H1 (cell line): ENCODE results near the gene CEL. TPM values are rescaled to one million over a fixed set of nuclear protein-coding genes. Genes with fewer than 3 reads are reported as not detected.
"Not testable (repeated sequence)": the region's sequence is repeated elsewhere in the genome, so short reads cannot be mapped to it uniquely, and the experiment has no call there.

Experiments
- CTCF ChIA-PET: fragments of 300-600 bp; sonication (Branson Sonifier 250); formaldehyde crosslinking; loops from one replicate; lab custom pipeline; 2021; ENCODE audit not compliant: partially characterized antibody; lab: Charles Lee
- POLR2A ChIA-PET: fragments of 300-600 bp; sonication (Branson Sonifier 250); formaldehyde crosslinking; loops from one replicate; lab custom pipeline; 2021; ENCODE audit warnings: inconsistent platforms; ENCODE audit not compliant: partially characterized antibody; lab: Charles Lee
- DNase-seq, 2 experiments: peaks; one replicate each; pipeline versions ENCODE4 v3.0.0 to v3.0.0-alpha.2; 2010 to 2022; ENCODE audit warnings: low spot score in 2 of 2, low read depth in 1 of 2, mixed read lengths in 1 of 2
- FAIRE-seq: peaks from 2 replicates; lab custom pipeline; 2011; peaks lifted over from hg19 to GRCh38; lab: Jason Lieb, UNC
- H2AFZ ChIP-seq: 2 replicates; pipeline ENCODE4 v1.8.1; 2012; ENCODE audit warnings: low read length, inconsistent platforms
- H2AK5ac ChIP-seq: 2 replicates; pipeline ENCODE4 v1.6.1; 2013; ENCODE audit warnings: low read depth, low read length
- H2BK120ac ChIP-seq: replicated peaks from 2 replicates; pipeline ENCODE3; 2013; ENCODE audit warnings: low read depth, low read length, inconsistent platforms
- H2BK12ac ChIP-seq: 2 replicates; pipeline ENCODE4 v1.6.1; 2013; ENCODE audit warnings: low read depth, low read length
- H2BK15ac ChIP-seq: 2 replicates; pipeline ENCODE4 v1.6.1; 2013; ENCODE audit warnings: low read length
- H2BK20ac ChIP-seq: 2 replicates; pipeline ENCODE4 v1.6.1; 2013; ENCODE audit warnings: low read length
- H2BK5ac ChIP-seq: 2 replicates; pipeline ENCODE4 v1.6.1; 2013; ENCODE audit warnings: low read depth, low read length
- H3K14ac ChIP-seq: 2 replicates; pipeline ENCODE4 v1.6.1; 2013; ENCODE audit warnings: inconsistent platforms; ENCODE audit not compliant: insufficient read length
- H3K18ac ChIP-seq: 2 replicates; pipeline ENCODE4 v1.6.1; 2013; ENCODE audit warnings: low read length; ENCODE audit errors: extremely low read depth
- H3K23ac ChIP-seq: 2 replicates; pipeline ENCODE4 v1.6.1; 2013; ENCODE audit warnings: inconsistent platforms; ENCODE audit not compliant: insufficient read length
- H3K23me2 ChIP-seq: 2 replicates; pipeline ENCODE4 v1.6.1; 2013; ENCODE audit warnings: low read depth, low read length
- H3K27ac ChIP-seq: 2 replicates; pipeline ENCODE4 v1.6.1; 2011; ENCODE audit warnings: low read depth, low read length, inconsistent platforms
- H3K27me3 ChIP-seq, 4 experiments: replicated peaks in 1 of 4; 1 replicate in 1 of 4; 2 replicates in 3 of 4; pipeline versions ENCODE4 v1.6.1 to v1.8.1; 2011 to 2013; ENCODE audit warnings: low read length in 3 of 4, mild to moderate bottlenecking in 3 of 4, inconsistent platforms in 2 of 4, mixed read lengths in 2 of 4, moderate library complexity in 1 of 4; ENCODE audit not compliant: control insufficient read depth in 3 of 4, insufficient read depth in 3 of 4; ENCODE audit errors: extremely low read depth in 1 of 4
- H3K36me3 ChIP-seq, 4 experiments: 2 replicates each; pipeline versions ENCODE4 v1.6.1 to v1.8.1; 2011 to 2013; ENCODE audit warnings: mild to moderate bottlenecking in 4 of 4, low read length in 3 of 4, moderate library complexity in 2 of 4, control low read depth in 1 of 4, inconsistent platforms in 1 of 4; ENCODE audit not compliant: insufficient read depth in 4 of 4, control insufficient read depth in 2 of 4
- H3K4ac ChIP-seq: replicated peaks from 2 replicates; pipeline ENCODE3; 2013; ENCODE audit warnings: low read length, low read depth, mixed read lengths, inconsistent platforms; ENCODE audit not compliant: insufficient read length
- H3K4me1 ChIP-seq, 4 experiments: replicated peaks in 1 of 4; 1 replicate in 1 of 4; 2 replicates in 3 of 4; pipeline versions ENCODE4 v1.6.1 to v1.8.1; 2011 to 2013; ENCODE audit warnings: low read length in 3 of 4, inconsistent platforms in 2 of 4, mixed read lengths in 1 of 4; ENCODE audit not compliant: insufficient read depth in 4 of 4, control insufficient read depth in 3 of 4
- H3K4me2 ChIP-seq, 2 experiments: 2 replicates each; pipeline versions ENCODE4 v1.6.1 to v1.8.1; 2011 to 2013; ENCODE audit warnings: low read depth in 2 of 2, low read length in 2 of 2, control low read depth in 1 of 2, inconsistent platforms in 1 of 2, mild to moderate bottlenecking in 1 of 2; ENCODE audit not compliant: insufficient read depth in 1 of 2
- H3K4me3 ChIP-seq, 4 experiments: fragments of 200-600, 300-600 bp in 1 of 4; sonication (generic), shearing (Covaris generic), sonication (Bioruptor Twin) in 1 of 4; 2 replicates each; pipeline versions ENCODE4 v1.5.1 to v1.8.1; 2011 to 2016; ENCODE audit warnings: low read length in 4 of 4, low read depth in 3 of 4, control low read depth in 2 of 4, inconsistent platforms in 2 of 4, mild to moderate bottlenecking in 2 of 4, mixed read lengths in 1 of 4, moderate library complexity in 1 of 4; ENCODE audit not compliant: insufficient read depth in 2 of 4; ENCODE audit errors: extremely low read depth in 1 of 4
- H3K56ac ChIP-seq: replicated peaks from 2 replicates; pipeline ENCODE3; 2013; ENCODE audit warnings: low read depth, mild to moderate bottlenecking, mixed read lengths, low read length, inconsistent platforms; ENCODE audit not compliant: insufficient read length
- H3K79me1 ChIP-seq: 2 replicates; pipeline ENCODE4 v1.6.1; 2013; ENCODE audit warnings: low read depth, low read length, control low read depth
- H3K79me2 ChIP-seq, 2 experiments: 2 replicates each; pipeline versions ENCODE4 v1.6.1 to v1.8.1; 2012 to 2013; ENCODE audit warnings: low read length in 2 of 2, mild to moderate bottlenecking in 2 of 2, inconsistent platforms in 1 of 2; ENCODE audit not compliant: insufficient read depth in 2 of 2, control insufficient read depth in 1 of 2
- H3K9ac ChIP-seq, 4 experiments: replicated peaks in 1 of 4; 1 replicate in 1 of 4; 2 replicates in 3 of 4; pipeline versions ENCODE4 v1.6.1 to v1.8.1; 2011 to 2013; ENCODE audit warnings: low read depth in 3 of 4, low read length in 3 of 4, control low read depth in 2 of 4, mild to moderate bottlenecking in 2 of 4, moderate library complexity in 2 of 4, inconsistent platforms in 1 of 4; ENCODE audit errors: extremely low read depth in 1 of 4
- H3K9me3 ChIP-seq, 2 experiments: 2 replicates each; pipeline versions ENCODE4 v1.6.1 to v1.8.1; 2012 to 2013; ENCODE audit warnings: mild to moderate bottlenecking in 2 of 2, moderate library complexity in 2 of 2, control low read depth in 1 of 2, inconsistent platforms in 1 of 2, low read depth in 1 of 2, low read length in 1 of 2, mixed read lengths in 1 of 2; ENCODE audit not compliant: insufficient read depth in 2 of 2
- H4K20me1 ChIP-seq, 2 experiments: replicated peaks in 1 of 2; 2 replicates each; pipeline versions ENCODE3 to v1.8.1; 2011 to 2013; ENCODE audit warnings: inconsistent platforms in 2 of 2, low read length in 2 of 2, mild to moderate bottlenecking in 1 of 2; ENCODE audit not compliant: insufficient read depth in 2 of 2, control insufficient read depth in 1 of 2
- H4K5ac ChIP-seq: 2 replicates; pipeline ENCODE4 v1.6.1; 2013; ENCODE audit warnings: low read length, low read depth, mixed read lengths, inconsistent platforms; ENCODE audit not compliant: insufficient read length
- H4K8ac ChIP-seq: 2 replicates; pipeline ENCODE4 v1.8.0; 2013; ENCODE audit warnings: mild to moderate bottlenecking, moderate library complexity, low read length, inconsistent platforms; ENCODE audit not compliant: insufficient read depth; ENCODE audit errors: extremely low read depth
- H4K91ac ChIP-seq: replicated peaks from 2 replicates; pipeline ENCODE3; 2013; ENCODE audit warnings: low read length, mixed read lengths, inconsistent platforms; ENCODE audit not compliant: insufficient read length
- SAP30 ChIP-seq: fragments of 300-600 bp; sonication (generic); IDR thresholded peaks from 2 replicates; pipeline ENCODE4 v1.7.1; 2012; ENCODE audit warnings: low read length, moderate library complexity, mild to moderate bottlenecking, inconsistent platforms; ENCODE audit not compliant: insufficient read depth, insufficient replicate concordance
- WGBS, 2 experiments: shearing (Covaris generic) in 1 of 2; methylation state at CpG; one replicate each; pipeline versions ENCODE4 v1.1.6 to v1.1.7; 2013 to 2015; ENCODE audit warnings: low lambda C conversion rate in 2 of 2, mixed read lengths in 2 of 2, inconsistent platforms in 1 of 2, low coverage in 1 of 2, missing lambda C conversion rate in 1 of 2; ENCODE audit not compliant: insufficient replicate concordance in 2 of 2, insufficient coverage in 1 of 2, insufficient read length in 1 of 2; ENCODE audit errors: extremely low coverage in 1 of 2, missing lambda C conversion rate in 1 of 2; 5-methylcytosine and 5-hydroxymethylcytosine counted together
- polyA plus RNA-seq, 7 experiments: library from polyadenylated mRNA; depleted of rRNA in 3 of 7; stranded (reverse) in 5 of 7; unstranded in 2 of 7; fragments of >200 nt in 5 of 7; fragments of 200-250 nt in 2 of 7; gene quantifications; 1 replicate in 5 of 7; 2 replicates in 1 of 7; 4 replicates in 1 of 7; pipeline versions ENCODE4 v1.2.1 to v1.2.3, GENCODE V29; 2011 to 2013; ENCODE audit warnings: missing spikeins in 2 of 7, mixed read lengths in 2 of 7
- total RNA-seq: library from RNA; stranded (reverse); fragmentation: NEBNext Ultra II Directional; extraction: Animal tissue kit (Norgen Biotek cat#: 25700); gene quantifications from 2 replicates; pipeline ENCODE4 v1.2.1, GENCODE V29; 2021

CEL gene
- total and polyA plus RNA-seq, 2 of the 8 experiments (the other 6 are each of a cell fraction or from before 2014, with no cell fraction given), result 1.8 to 3.4 TPM

GRCh38 chr9:133071484-133072150, 9.8 kb downstream of the CEL start (continued):
- no peak for TF ChIP-seq SAP30

- H3K9me3 ChIP-seq, H3K23me2 ChIP-seq, H3K4me3 ChIP-seq, H3K4me2 ChIP-seq, H3K27me3 ChIP-seq, H3K56ac ChIP-seq, H4K91ac ChIP-seq, H4K8ac ChIP-seq, H3K27ac ChIP-seq, H3K18ac ChIP-seq, H3K36me3 ChIP-seq, H3K4me1 ChIP-seq, H3K23ac ChIP-seq, H3K9ac ChIP-seq, H4K20me1 ChIP-seq, H3K79me1 ChIP-seq, H2BK12ac ChIP-seq, H2BK15ac ChIP-seq, FAIRE-seq, POLR2A ChIA-PET, H2BK120ac ChIP-seq, H3K14ac ChIP-seq, H2BK5ac ChIP-seq, DNase-seq, H3K4ac ChIP-seq, H3K79me2 ChIP-seq, H4K5ac ChIP-seq, H2AFZ ChIP-seq, H2AK5ac ChIP-seq, H2BK20ac ChIP-seq: not testable (repeated sequence)
- CTCF ChIA-PET, result interaction anchor here (1.0 kb wide), 2 partner anchors 15 to 40 kb away, joined by 3 read pairs; no protein-coding TSS in a partner anchor
- 89% methylated on average over 5 of the region's 5 CpGs; no CpG with 5 or more reads in 1 of the 2 experiments for WGBS, 2 experiments
Measured at GRCh38 chr9:133072210-133072609, 10.4 kb downstream of the CEL start.
